Hepatocyte (in vitro differentiated cells): ENCODE results near the gene TAT. TPM values are rescaled to one million over a fixed set of nuclear protein-coding genes. Genes with fewer than 3 reads are reported as not detected.

Experiments
- DNase-seq: peaks from one replicate; pipeline ENCODE4 v3.0.0-alpha.2; 2016; ENCODE audit warnings: low spot score
- H2AFZ ChIP-seq: fragments of 200-600 bp; sonication (generic); 2 replicates; pipeline ENCODE4 v1.6.0; 2016; ENCODE audit warnings: antibody characterized with exemption, mild to moderate bottlenecking
- H3K27ac ChIP-seq: fragments of 200-600 bp; sonication (generic); 2 replicates; pipeline ENCODE4 v1.5.1; 2016; ENCODE audit warnings: mild to moderate bottlenecking
- H3K27me3 ChIP-seq: fragments of 200-600 bp; sonication (generic); 2 replicates; pipeline ENCODE4 v1.6.1; 2016
- H3K36me3 ChIP-seq: fragments of 200-600 bp; sonication (generic); replicated peaks from 2 replicates; pipeline ENCODE4 v1.5.1; 2016; ENCODE audit warnings: low read depth; ENCODE audit not compliant: insufficient read depth
- H3K4me1 ChIP-seq: fragments of 200-600 bp; sonication (generic); 2 replicates; pipeline ENCODE4 v1.5.1; 2016; ENCODE audit warnings: mild to moderate bottlenecking, moderate library complexity; ENCODE audit not compliant: insufficient read depth
- H3K4me2 ChIP-seq: fragments of 200-600 bp; sonication (generic); 2 replicates; pipeline ENCODE4 v1.6.0; 2016
- H3K4me3 ChIP-seq: fragments of 200-600 bp; sonication (generic); 2 replicates; pipeline ENCODE4 v1.5.1; 2016; ENCODE audit warnings: mild to moderate bottlenecking
- H3K79me2 ChIP-seq: fragments of 200-600 bp; sonication (generic); 2 replicates; pipeline ENCODE4 v1.6.0; 2017; ENCODE audit warnings: mild to moderate bottlenecking
- H3K9me2 ChIP-seq: fragments of 200-600 bp; sonication (generic); replicated peaks from 2 replicates; pipeline ENCODE4 v1.6.0; 2017; ENCODE audit warnings: mild to moderate bottlenecking; ENCODE audit not compliant: insufficient read depth
- H3K9me3 ChIP-seq: fragments of 200-600 bp; sonication (generic); 2 replicates; pipeline ENCODE4 v1.5.1; 2016; ENCODE audit warnings: low read depth, mild to moderate bottlenecking
- H4K20me1 ChIP-seq: fragments of 200-600 bp; sonication (generic); 2 replicates; pipeline ENCODE4 v1.6.0; 2016; ENCODE audit warnings: mild to moderate bottlenecking; ENCODE audit not compliant: insufficient read depth, poor library complexity, severe bottlenecking
- EZH2 ChIP-seq: fragments of 200-600 bp; sonication (generic); IDR thresholded peaks from 2 replicates; pipeline ENCODE4 v1.6.1; 2016; ENCODE audit warnings: antibody characterized with exemption, mild to moderate bottlenecking, borderline replicate concordance
- EZH2phosphoT487 ChIP-seq: fragments of 200-600 bp; sonication (generic); IDR thresholded peaks from one replicate; pipeline ENCODE4 v1.6.1; 2018; ENCODE audit warnings: antibody characterized with exemption, mild to moderate bottlenecking, low read depth, moderate library complexity; ENCODE audit not compliant: unreplicated experiment, severe bottlenecking
- WGBS: methylation state at CpG from one replicate; pipeline ENCODE4 v1.1.6; 2016; ENCODE audit warnings: low lambda C conversion rate; ENCODE audit errors: missing lambda C conversion rate; 5-methylcytosine and 5-hydroxymethylcytosine counted together
- polyA plus RNA-seq: library from polyadenylated mRNA; unstranded; fragments of >200 nt; fragmentation: Nextera tagmentation; extraction: Ambion mirVana; gene quantifications from 2 replicates; pipeline ENCODE4 v1.2.1, GENCODE V29; 2016
- small RNA-seq: library from RNA; depleted of rRNA; stranded (forward); fragments of <200 nt; gene quantifications from one replicate; pipeline ENCODE3, GENCODE V24; 2014
- total RNA-seq: library from RNA; depleted of rRNA; stranded (reverse); fragments of >200 nt; gene quantifications from 2 replicates; pipeline ENCODE4 v1.2.3, GENCODE V29; 2014
- TF ChIP-seq, protein P1 (sequence below): fragments of 200-600 bp; sonication (generic); IDR thresholded peaks from 2 replicates; pipeline ENCODE4 v1.5.1; 2016; ENCODE audit warnings: antibody characterized with exemption, mild to moderate bottlenecking; ENCODE audit not compliant: poor library complexity

Gene TAT
- total and polyA plus RNA-seq, 2 experiments from 2014 or later: 2.8 to 4.2 TPM

GRCh38 chr16:71524566-71525553 is 52.0 kb downstream of the TAT start:
- H2AFZ ChIP-seq: no peak overlapping the region
- no peaks in the 10 kb centered on the region for H3K9me3 ChIP-seq
- H3K79me2 ChIP-seq: no peaks in the 10 kb centered on the region
- no peaks in the 10 kb centered on the region for H4K20me1 ChIP-seq
- H3K36me3 ChIP-seq: no peaks in the 10 kb centered on the region
- WGBS: 66% methylated on average over 16 of the region's 16 CpGs
- H3K4me1 ChIP-seq: no peaks in the 10 kb centered on the region
- H3K27me3 ChIP-seq: peaks cover 25% of the 10 kb centered on the region
- DNase-seq: no peak
- H3K4me3 ChIP-seq: no peak overlapping the region
- no peak overlapping the region for H3K4me2 ChIP-seq
- no peak overlapping the region for H3K27ac ChIP-seq
- no peaks in the 10 kb centered on the region for H3K9me2 ChIP-seq
- TF ChIP-seq, protein P1, sequence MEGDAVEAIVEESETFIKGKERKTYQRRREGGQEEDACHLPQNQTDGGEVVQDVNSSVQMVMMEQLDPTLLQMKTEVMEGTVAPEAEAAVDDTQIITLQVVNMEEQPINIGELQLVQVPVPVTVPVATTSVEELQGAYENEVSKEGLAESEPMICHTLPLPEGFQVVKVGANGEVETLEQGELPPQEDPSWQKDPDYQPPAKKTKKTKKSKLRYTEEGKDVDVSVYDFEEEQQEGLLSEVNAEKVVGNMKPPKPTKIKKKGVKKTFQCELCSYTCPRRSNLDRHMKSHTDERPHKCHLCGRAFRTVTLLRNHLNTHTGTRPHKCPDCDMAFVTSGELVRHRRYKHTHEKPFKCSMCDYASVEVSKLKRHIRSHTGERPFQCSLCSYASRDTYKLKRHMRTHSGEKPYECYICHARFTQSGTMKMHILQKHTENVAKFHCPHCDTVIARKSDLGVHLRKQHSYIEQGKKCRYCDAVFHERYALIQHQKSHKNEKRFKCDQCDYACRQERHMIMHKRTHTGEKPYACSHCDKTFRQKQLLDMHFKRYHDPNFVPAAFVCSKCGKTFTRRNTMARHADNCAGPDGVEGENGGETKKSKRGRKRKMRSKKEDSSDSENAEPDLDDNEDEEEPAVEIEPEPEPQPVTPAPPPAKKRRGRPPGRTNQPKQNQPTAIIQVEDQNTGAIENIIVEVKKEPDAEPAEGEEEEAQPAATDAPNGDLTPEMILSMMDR: no peak
- TF ChIP-seq EZH2phosphoT487 (no peak), EZH2 (no peak)

DNA sequence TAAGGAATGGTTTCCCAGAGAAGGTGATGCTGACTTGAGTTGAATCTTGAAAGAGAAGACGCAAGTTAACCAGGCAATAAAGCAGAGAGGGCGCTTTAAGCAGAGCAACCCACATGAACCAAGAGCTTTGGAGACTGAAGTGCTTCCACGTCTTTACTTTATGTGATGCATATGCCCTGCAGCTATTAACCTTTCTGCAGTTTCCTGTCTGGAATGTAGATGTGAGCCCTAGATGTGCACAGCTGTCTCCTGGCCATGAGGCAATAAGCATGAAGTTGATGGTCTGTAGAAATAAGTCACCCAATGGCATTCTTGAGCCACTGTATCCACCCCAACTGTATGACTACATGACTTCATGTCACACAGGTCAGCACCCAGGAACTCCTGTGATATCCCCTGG is 56.3 kb downstream of the TAT start:
- TF ChIP-seq EZH2 (no peak), EZH2phosphoT487 (no peak)
- TF ChIP-seq, protein P1: no peak
- H3K9me3 ChIP-seq: no peaks in the 10 kb centered on the region
- H3K9me2 ChIP-seq: no peaks in the 10 kb centered on the region
- WGBS: 57% methylated on average over 3 of the region's 3 CpGs
- no peak overlapping the region for H2AFZ ChIP-seq
- H3K79me2 ChIP-seq: no peaks in the 10 kb centered on the region
- DNase-seq: no peak
- peaks cover 17% of the 10 kb centered on the region for H3K27me3 ChIP-seq
- no peaks in the 10 kb centered on the region for H3K4me1 ChIP-seq
- no peaks in the 10 kb centered on the region for H4K20me1 ChIP-seq
- H3K4me2 ChIP-seq: no peak overlapping the region
- no peak overlapping the region for H3K27ac ChIP-seq
- no peaks in the 10 kb centered on the region for H3K36me3 ChIP-seq
- H3K4me3 ChIP-seq: no peak overlapping the region

Small RNA genes lying within 50 kb of the gene (small RNA-seq; reads per million reads assigned to genes)
- not detected for gene RNU6-1061P

Other genes with a start within 250 kb of the TAT start
- 1.8 and 2.3 TPM in 2 replicates for gene CALB2, start 218.4 kb downstream of the TAT start, total RNA-seq
- 6.5 and 12.4 TPM in 2 replicates for gene CALB2, start 218.4 kb downstream of the TAT start, polyA plus RNA-seq
- not detected in 2 replicates for gene TLE7, start 135.0 kb downstream of the TAT start, total RNA-seq
- gene TLE7, start 135.0 kb downstream of the TAT start, polyA plus RNA-seq: not detected in 2 replicates
- 6.2 and 7.1 TPM in 2 replicates for gene ZNF23, start 114.8 kb downstream of the TAT start, total RNA-seq
- gene ZNF23, start 114.8 kb downstream of the TAT start, polyA plus RNA-seq: 5.3 and 6.9 TPM in 2 replicates
- 4.1 and 5.4 TPM in 2 replicates for gene ZNF19, start 87.8 kb downstream of the TAT start, total RNA-seq
- 2.8 and 3.7 TPM in 2 replicates for gene ZNF19, start 87.8 kb downstream of the TAT start, polyA plus RNA-seq
- 0.10 and 0.28 TPM in 2 replicates for gene CHST4, start 50.7 kb downstream of the TAT start, total RNA-seq
- 0.06 TPM in 1 of 2 replicates, not detected in the other for gene CHST4, start 50.7 kb downstream of the TAT start, polyA plus RNA-seq
- 35.5 and 37.7 TPM in 2 replicates for gene MARVELD3, start 49.1 kb upstream of the TAT start, total RNA-seq
- gene MARVELD3, start 49.1 kb upstream of the TAT start, polyA plus RNA-seq: 42.5 and 52.7 TPM in 2 replicates
- 15.0 and 17.5 TPM in 2 replicates for gene PHLPP2, start 147.6 kb upstream of the TAT start, total RNA-seq
- gene PHLPP2, start 147.6 kb upstream of the TAT start, polyA plus RNA-seq: 4.5 and 7.4 TPM in 2 replicates
- 85.5 and 96.2 TPM in 2 replicates for gene AP1G1, start 231.7 kb upstream of the TAT start, total RNA-seq
- gene AP1G1, start 231.7 kb upstream of the TAT start, polyA plus RNA-seq: 27.2 and 28.3 TPM in 2 replicates